ENCODE data around the gene IRF2BP2. TPM values are rescaled to one million over a fixed set of nuclear protein-coding genes. Genes with fewer than 3 reads are reported as not detected.

IRF2BP2 gene
- total and polyA plus RNA-seq, 4 experiments from 2014 or later = 23.9 to 164 (median 103) TPM

GRCh38 chr1:234554698-234555311, 55.2 kb downstream of the IRF2BP2 start:
- Histone ChIP-seq H3K36me3 (ENCODE audit: insufficient read depth, low read length) (no peaks in the 10 kb centered on the region), H3K4me1 (ENCODE audit: insufficient read depth, low read length) (no peaks in the 10 kb centered on the region), H3K27me3 (ENCODE audit: insufficient read depth, low read length) (no peaks in the 10 kb centered on the region), H3K27ac (ENCODE audit: low read depth, low read length) (no peak overlapping the region), H3K9me3 (ENCODE audit: control insufficient read depth in 1 of 2, low read length in 2 of 2) (no peaks in the 10 kb centered on the region), H3K4me3 (ENCODE audit: low read length in 2 of 2) (no peak overlapping the region)
- ChIA-PET POLR2A (ENCODE audit: partially characterized antibody) (no interaction called here), CTCF (ENCODE audit: partially characterized antibody) (interaction anchor here (1.4 kb wide), 1 partner anchor 11 kb away, joined by 3 read pairs; no protein-coding TSS in a partner anchor)
- no peak for DNase-seq
- intact Hi-C loops (cut with micrococcal nuclease) = no loop called here
- Mint-ChIP-seq H3K4me3 (no peak overlapping the region), H3K27me3 (no peaks in the 10 kb centered on the region), H3K36me3 (no peaks in the 10 kb centered on the region), H3K27ac (no peak overlapping the region), H3K4me1 (no peaks in the 10 kb centered on the region), H3K9me3 (no peaks in the 10 kb centered on the region)

Other genes with a start within 250 kb of the IRF2BP2 start
- 10 to 100 TPM; 18.5 to 21.8 TPM for gene COA6, start 236.7 kb downstream of the IRF2BP2 start, total RNA-seq
- gene COA6, start 236.7 kb downstream of the IRF2BP2 start, polyA plus RNA-seq = 10 to 100 TPM; 52.3 to 55.3 TPM
- 10 to 100 TPM; 25.8 to 27.5 TPM for gene TARBP1, start 131.0 kb downstream of the IRF2BP2 start, total RNA-seq
- 10 to 100 TPM in 1 of 2 donors, 1 to 10 TPM in 1; 10.0 to 14.1 TPM for gene TARBP1, start 131.0 kb downstream of the IRF2BP2 start, polyA plus RNA-seq

All from CD4-positive, alpha-beta memory T cell (primary cell).